ENCODE results near the gene MSANTD1.

DNA sequence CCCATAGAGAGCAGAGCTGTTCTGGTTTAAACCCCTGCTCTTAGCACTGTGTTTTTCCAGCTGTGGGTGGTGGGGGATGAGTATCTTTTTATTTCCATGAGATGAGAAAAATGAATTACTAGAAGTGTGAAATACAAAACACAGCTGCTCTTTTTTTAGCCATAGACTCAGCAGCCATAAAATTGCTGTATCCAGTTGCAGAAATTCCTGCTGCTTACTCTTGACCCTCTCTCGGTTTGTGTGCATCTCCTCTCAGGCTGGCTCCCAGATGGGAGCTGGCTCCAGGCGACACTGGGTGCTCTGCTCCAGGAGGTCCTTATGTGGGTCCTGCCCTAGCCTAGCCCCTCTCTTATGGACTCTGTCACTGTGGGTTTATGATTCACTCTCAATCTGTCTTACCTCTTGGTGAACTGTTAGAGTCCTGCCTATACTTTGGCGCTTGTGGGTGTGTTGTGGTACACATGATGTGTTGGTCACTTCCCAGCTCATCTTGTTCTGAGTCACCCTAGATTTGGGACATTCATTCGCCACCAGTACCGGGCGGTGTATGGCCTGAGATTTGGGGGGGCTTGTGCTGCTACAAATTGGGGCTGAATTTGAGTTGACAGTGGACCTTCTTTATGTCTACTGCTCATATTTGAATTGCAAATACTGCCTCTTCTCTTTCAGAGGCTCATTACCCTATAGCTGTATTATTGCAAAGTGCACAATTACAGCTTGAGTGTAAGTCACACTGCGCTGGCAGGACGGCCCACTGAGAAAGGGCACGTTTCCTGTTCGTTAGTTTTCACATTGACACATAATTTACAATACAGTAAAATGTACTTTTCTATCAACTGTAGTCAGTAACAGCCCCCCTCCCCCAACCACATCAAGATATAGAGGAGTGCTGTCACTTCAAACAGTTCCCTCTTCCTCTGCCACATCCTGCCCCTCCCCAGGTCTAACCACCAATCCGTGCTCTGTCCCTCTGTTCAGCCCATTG is 46.9 kb upstream of the MSANTD1 start:
- TF ChIP-seq, protein P1, sequence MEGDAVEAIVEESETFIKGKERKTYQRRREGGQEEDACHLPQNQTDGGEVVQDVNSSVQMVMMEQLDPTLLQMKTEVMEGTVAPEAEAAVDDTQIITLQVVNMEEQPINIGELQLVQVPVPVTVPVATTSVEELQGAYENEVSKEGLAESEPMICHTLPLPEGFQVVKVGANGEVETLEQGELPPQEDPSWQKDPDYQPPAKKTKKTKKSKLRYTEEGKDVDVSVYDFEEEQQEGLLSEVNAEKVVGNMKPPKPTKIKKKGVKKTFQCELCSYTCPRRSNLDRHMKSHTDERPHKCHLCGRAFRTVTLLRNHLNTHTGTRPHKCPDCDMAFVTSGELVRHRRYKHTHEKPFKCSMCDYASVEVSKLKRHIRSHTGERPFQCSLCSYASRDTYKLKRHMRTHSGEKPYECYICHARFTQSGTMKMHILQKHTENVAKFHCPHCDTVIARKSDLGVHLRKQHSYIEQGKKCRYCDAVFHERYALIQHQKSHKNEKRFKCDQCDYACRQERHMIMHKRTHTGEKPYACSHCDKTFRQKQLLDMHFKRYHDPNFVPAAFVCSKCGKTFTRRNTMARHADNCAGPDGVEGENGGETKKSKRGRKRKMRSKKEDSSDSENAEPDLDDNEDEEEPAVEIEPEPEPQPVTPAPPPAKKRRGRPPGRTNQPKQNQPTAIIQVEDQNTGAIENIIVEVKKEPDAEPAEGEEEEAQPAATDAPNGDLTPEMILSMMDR (conservative IDR thresholded peaks at IDR 0.05; ENCODE audit: low read depth, low read length), result no peak
- TF ChIP-seq EZH2 (IDR thresholded peaks at IDR 0.05; ENCODE audit: low read length, unreplicated experiment) (no peak), EZH2phosphoT487 (IDR thresholded peaks at IDR 0.05; ENCODE audit: borderline replicate concordance, low read length) (no peak)

Data from PC-3 (cell line).